HepG2 (cell line): Measurements from ENCODE around the gene NCBP3. TPM values are rescaled to one million over a fixed set of nuclear protein-coding genes. Genes with fewer than 3 reads are reported as not detected.

Experiments used
- ATAC-seq: fragments of 200-7000 bp; cut with Tn5 transposase; 3 replicates; pipeline ENCODE4 v1.9.1; 2020; ENCODE audit warnings: mild to moderate bottlenecking, moderate library complexity
- BruUV-seq: library from RNA; stranded (reverse); fragments of 400-500 nt; replicated peaks from 2 replicates; lab custom pipeline; 2021; lab: Mats Ljungman, UMichigan
- CTCF ChIA-PET: fragments of 300-600 bp; formaldehyde crosslinking; extraction: SDS; loops from one replicate; lab custom pipeline; 2021; ENCODE audit warnings: low total read pairs, inconsistent platforms, low intra/inter-chr PET ratio; lab: Yijun Ruan, JAX
- POLR2A ChIA-PET: fragments of 350-600 bp; sonication (Branson Sonifier 250); formaldehyde crosslinking; loops from one replicate; lab custom pipeline; 2020; ENCODE audit warnings: antibody characterized with exemption, inconsistent platforms; lab: Yijun Ruan, JAX
- DNase-seq: peaks from one replicate; pipeline ENCODE4 v3.0.0-alpha.2; 2015; ENCODE audit warnings: low spot score
- FAIRE-seq: peaks from 3 replicates; lab custom pipeline; 2011; peaks lifted over from hg19 to GRCh38; lab: Jason Lieb, UNC
- H2AFZ ChIP-seq: one replicate; pipeline ENCODE4 v1.6.1; 2011; ENCODE audit warnings: low read length, inconsistent platforms
- H3K27ac ChIP-seq: fragments of 300-600 bp; 3 replicates; pipeline ENCODE4 v1.8.0; 2011; ENCODE audit warnings: mixed run types, mild to moderate bottlenecking, mixed read lengths, low read length, inconsistent platforms; ENCODE audit not compliant: insufficient read depth; ENCODE audit errors: extremely low read length
- H3K27me3 ChIP-seq, 2 experiments: fragments of 200-600 bp in 1 of 2; 2 replicates in 1 of 2; 3 replicates in 1 of 2; pipeline versions ENCODE4 v1.6.0 to v1.8.0; 2011; ENCODE audit warnings: low read length in 2 of 2, mild to moderate bottlenecking in 2 of 2, moderate library complexity in 2 of 2, inconsistent platforms in 1 of 2; ENCODE audit not compliant: insufficient read depth in 2 of 2, control insufficient read depth in 1 of 2
- H3K36me3 ChIP-seq, 2 experiments: fragments of 200-600 bp in 1 of 2; replicated peaks in 1 of 2; 2 replicates in 1 of 2; 3 replicates in 1 of 2; pipeline versions ENCODE4 v1.5.1 to v1.8.0; 2011; ENCODE audit warnings: low read length in 2 of 2, inconsistent platforms in 1 of 2; ENCODE audit not compliant: insufficient read depth in 2 of 2, control insufficient read depth in 1 of 2
- H3K4me1 ChIP-seq: 2 replicates; pipeline ENCODE4 v1.5.1; 2012; ENCODE audit warnings: low read length, inconsistent platforms; ENCODE audit not compliant: insufficient read depth
- H3K4me2 ChIP-seq: 2 replicates; pipeline ENCODE4 v1.6.0; 2011; ENCODE audit warnings: low read depth, low read length, inconsistent platforms
- H3K4me3 ChIP-seq, 3 experiments: fragments of 200-600 bp in 1 of 3; sonication (generic), shearing (Covaris generic) in 1 of 3; replicated peaks in 1 of 3; 2 replicates each; pipeline ENCODE4 v1.5.1; 2011 to 2016; ENCODE audit warnings: low read length in 3 of 3, inconsistent platforms in 2 of 3, low read depth in 2 of 3, mild to moderate bottlenecking in 2 of 3, control low read depth in 1 of 3, mixed read lengths in 1 of 3; ENCODE audit not compliant: insufficient read depth in 1 of 3
- H3K79me2 ChIP-seq: one replicate; pipeline ENCODE4 v1.6.1; 2011; ENCODE audit warnings: low read length, inconsistent platforms; ENCODE audit not compliant: insufficient read depth
- H3K9ac ChIP-seq: 2 replicates; pipeline ENCODE4 v1.6.0; 2011; ENCODE audit warnings: mild to moderate bottlenecking, low read depth, low read length, inconsistent platforms; ENCODE audit not compliant: insufficient read depth
- H3K9me3 ChIP-seq: 2 replicates; pipeline ENCODE4 v1.5.1; 2012; ENCODE audit warnings: mild to moderate bottlenecking, low read length
- H4K20me1 ChIP-seq: 2 replicates; pipeline ENCODE4 v1.6.0; 2011; ENCODE audit warnings: inconsistent platforms, mild to moderate bottlenecking, low read length, moderate library complexity; ENCODE audit not compliant: insufficient read depth
- CBX5 ChIP-seq: sonication (generic); formaldehyde crosslinking; IDR thresholded peaks from 2 replicates; pipeline ENCODE4 v1.4.0; 2020; ENCODE audit warnings: missing genetic modification reagents, borderline replicate concordance
- CC2D1A ChIP-seq: sonication (generic); formaldehyde crosslinking; IDR thresholded peaks from 2 replicates; pipeline ENCODE4 v1.8.1; 2023; ENCODE audit warnings: mild to moderate bottlenecking, missing genetic modification reagents
- SKI ChIP-seq: fragments of 450-650 bp; IDR thresholded peaks from one replicate; pipeline ENCODE4 v1.6.1; 2018; ENCODE audit warnings: mild to moderate bottlenecking; ENCODE audit not compliant: partially characterized antibody
- ZFP1 ChIP-seq: IDR thresholded peaks from 2 replicates; pipeline ENCODE4 v1.6.1; 2016
- ZNF362 ChIP-seq: sonication (generic); formaldehyde crosslinking; IDR thresholded peaks from 2 replicates; pipeline ENCODE4 v1.4.0; 2020; ENCODE audit warnings: missing genetic modification reagents, mild to moderate bottlenecking, borderline replicate concordance
- ZNF547 ChIP-seq: sonication (generic); formaldehyde crosslinking; IDR thresholded peaks from 2 replicates; pipeline ENCODE4 v1.5.1; 2020; ENCODE audit warnings: mild to moderate bottlenecking, missing genetic modification reagents
- WGBS: methylation state at CpG from one replicate; pipeline ENCODE4 v1.1.6; 2017; ENCODE audit warnings: low lambda C conversion rate; 5-methylcytosine and 5-hydroxymethylcytosine counted together
- in situ Hi-C: cut with HindIII; loops from 2 replicates; pipeline ENCODE4 v1.10.0; 2017; ENCODE audit warnings: low pct_unique_long_range_greater_than_20kb; ENCODE audit not compliant: extremely low pct_ligation_motif_present
- intact Hi-C: fragments of 100-400 bp; cut with micrococcal nuclease; formaldehyde crosslinking; loops from one replicate; pipeline ENCODE4 v1.10.0; 2022; ENCODE audit not compliant: unreplicated experiment
- polyA plus RNA-seq, 8 experiments: library from polyadenylated mRNA; depleted of rRNA in 3 of 8; stranded (reverse) in 7 of 8; unstranded in 1 of 8; fragments of >200 nt; fragmentation: Illumina TruSeq in 4 of 8; extraction: Trizol in 4 of 8; gene quantifications; 2 replicates each; pipeline versions ENCODE4 v1.2.1 to v1.2.3, GENCODE V29; 2011 to 2016; ENCODE audit warnings: low read depth in 4 of 8, missing spikeins in 1 of 8, mixed read lengths in 1 of 8; ENCODE audit not compliant: insufficient read depth in 1 of 8
- total RNA-seq, 5 experiments: library from RNA; depleted of rRNA; stranded (reverse); fragments of >200 nt; fragmentation: Illumina TruSeq; extraction: Trizol; gene quantifications; 2 replicates each; pipeline ENCODE4 v1.2.3, GENCODE V29; 2016; ENCODE audit warnings: low read depth in 1 of 5
- TF ChIP-seq, protein P1 (sequence below): sonication (generic); formaldehyde crosslinking; IDR thresholded peaks from 2 replicates; pipeline ENCODE4 v1.4.0; 2020; ENCODE audit warnings: missing genetic modification reagents

The NCBP3 gene
- total and polyA plus RNA-seq, 2 of the 13 experiments (the other 11 are each of a cell fraction or from before 2014, with no cell fraction given) = 19.5 to 24.8 TPM

DNA sequence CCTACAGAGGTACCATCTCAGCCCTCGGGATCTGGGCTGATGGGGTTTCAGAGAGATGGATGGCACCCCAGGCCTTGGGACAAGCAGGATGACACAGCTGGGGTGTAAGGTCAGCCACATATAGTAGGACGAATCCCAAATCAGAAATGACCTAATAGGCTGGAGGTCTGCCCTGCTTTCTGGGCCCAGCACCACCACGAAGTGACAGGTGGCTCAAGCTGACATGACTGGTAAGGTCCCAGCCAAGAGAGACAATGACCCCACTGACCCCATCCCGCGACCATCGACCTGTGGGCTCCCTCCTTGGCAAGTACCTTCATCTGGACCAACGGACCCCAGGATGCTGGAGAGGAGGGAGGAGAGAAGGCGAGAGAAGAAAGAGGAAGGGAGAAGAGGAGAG, 31.2 kb upstream of the NCBP3 start:
- intact Hi-C loops (no loop called here), in situ Hi-C loops (no loop called here)
- CTCF ChIA-PET = no interaction called here
- no peak overlapping the region for H3K27ac ChIP-seq
- H4K20me1 ChIP-seq = no peaks in the 10 kb centered on the region
- BruUV-seq = no TSS peak
- no peak overlapping the region for H3K4me2 ChIP-seq
- peaks cover 8% of the 10 kb centered on the region; the same call in 1 of the 2 replicates for H3K4me1 ChIP-seq
- H3K4me3 ChIP-seq = no peak overlapping the region
- FAIRE-seq (no peak), ATAC-seq (no peak), DNase-seq (no peak)
- 84% methylated on average over 7 of the region's 8 CpGs for WGBS
- no peak overlapping the region for H3K9ac ChIP-seq
- TF ChIP-seq ZNF362 = no peak
- TF ChIP-seq SKI = no peak
- TF ChIP-seq, protein P1, sequence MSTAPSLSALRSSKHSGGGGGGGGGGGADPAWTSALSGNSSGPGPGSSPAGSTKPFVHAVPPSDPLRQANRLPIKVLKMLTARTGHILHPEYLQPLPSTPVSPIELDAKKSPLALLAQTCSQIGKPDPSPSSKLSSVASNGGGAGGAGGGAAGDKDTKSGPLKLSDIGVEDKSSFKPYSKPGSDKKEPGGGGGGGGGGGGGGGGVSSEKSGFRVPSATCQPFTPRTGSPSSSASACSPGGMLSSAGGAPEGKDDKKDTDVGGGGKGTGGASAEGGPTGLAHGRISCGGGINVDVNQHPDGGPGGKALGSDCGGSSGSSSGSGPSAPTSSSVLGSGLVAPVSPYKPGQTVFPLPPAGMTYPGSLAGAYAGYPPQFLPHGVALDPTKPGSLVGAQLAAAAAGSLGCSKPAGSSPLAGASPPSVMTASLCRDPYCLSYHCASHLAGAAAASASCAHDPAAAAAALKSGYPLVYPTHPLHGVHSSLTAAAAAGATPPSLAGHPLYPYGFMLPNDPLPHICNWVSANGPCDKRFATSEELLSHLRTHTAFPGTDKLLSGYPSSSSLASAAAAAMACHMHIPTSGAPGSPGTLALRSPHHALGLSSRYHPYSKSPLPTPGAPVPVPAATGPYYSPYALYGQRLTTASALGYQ (CRISPR knock-in tag) = no peak
- no peak for TF ChIP-seq CBX5 (CRISPR knock-in tag)
- TF ChIP-seq ZNF547 (CRISPR knock-in tag) = no peak
- no peak for TF ChIP-seq CC2D1A (CRISPR knock-in tag)
- no peak for TF ChIP-seq ZFP1 (CRISPR knock-in tag)
- H3K27me3 ChIP-seq = no peaks in the 10 kb centered on the region
- no peaks in the 10 kb centered on the region for H3K9me3 ChIP-seq
- H3K36me3 ChIP-seq = peaks cover 0 to 1% of the 10 kb centered on the region in 2 experiments; a peak in 1 of 5 replicates
- no peaks in the 10 kb centered on the region for H3K79me2 ChIP-seq
- POLR2A ChIA-PET = no interaction called here
- H2AFZ ChIP-seq = no peak overlapping the region
